IMR-90 (cell line): ENCODE data around the gene MATK. TPM values are rescaled to one million over a fixed set of nuclear protein-coding genes. Genes with fewer than 3 reads are reported as not detected.
A peak's percentile ranks its signal among the peaks of the same experiment; 100 is the strongest.

ENCODE experiments used
- ATAC-seq: fragments of 200-7000 bp; cut with Tn5 transposase; 2 replicates; pipeline ENCODE4 v1.9.1; 2020; ENCODE audit warnings: low read depth, mild to moderate bottlenecking, moderate library complexity
- BruUV-seq: library from RNA; stranded (reverse); fragments of 400-500 nt; replicated peaks from 2 replicates; lab custom pipeline; 2021; lab: Mats Ljungman, UMichigan
- CTCF ChIA-PET: fragments of 300-600 bp; formaldehyde crosslinking; extraction: SDS; loops from one replicate; lab custom pipeline; 2021; ENCODE audit warnings: antibody characterized with exemption; lab: Yijun Ruan, JAX
- POLR2A ChIA-PET: fragments of 300-600 bp; sonication (Branson Sonifier 250); formaldehyde crosslinking; loops from one replicate; lab custom pipeline; 2022; ENCODE audit warnings: antibody characterized with exemption; ENCODE audit not compliant: unreplicated experiment; lab: Charles Lee
- DNase-seq: peaks from one replicate; pipeline ENCODE4 v3.0.0; 2013
- H2AFZ ChIP-seq: replicated peaks from 2 replicates; pipeline ENCODE3; 2013; ENCODE audit warnings: low read length, mild to moderate bottlenecking; ENCODE audit not compliant: poor library complexity
- H2AK5ac ChIP-seq: 2 replicates; pipeline ENCODE4 v1.6.1; 2013; ENCODE audit warnings: low read depth, low read length, inconsistent platforms
- H2AK9ac ChIP-seq: replicated peaks from 2 replicates; pipeline ENCODE3; 2013; ENCODE audit warnings: mild to moderate bottlenecking, low read depth, low read length, moderate library complexity; ENCODE audit not compliant: poor library complexity
- H2BK120ac ChIP-seq: 2 replicates; pipeline ENCODE4 v1.6.1; 2013; ENCODE audit warnings: low read depth, low read length, inconsistent platforms
- H2BK15ac ChIP-seq: 3 replicates; pipeline ENCODE4 v1.6.1; 2013; ENCODE audit warnings: low read depth, low read length, inconsistent platforms
- H2BK20ac ChIP-seq: 2 replicates; pipeline ENCODE4 v1.6.1; 2013; ENCODE audit warnings: low read depth, mild to moderate bottlenecking, inconsistent platforms, low read length, moderate library complexity
- H2BK5ac ChIP-seq: 2 replicates; pipeline ENCODE4 v1.6.1; 2013; ENCODE audit warnings: mild to moderate bottlenecking, low read depth, low read length, inconsistent platforms; ENCODE audit not compliant: poor library complexity, severe bottlenecking
- H3K14ac ChIP-seq: replicated peaks from 2 replicates; pipeline ENCODE4 v1.6.1; 2013; ENCODE audit warnings: low read depth, low read length, inconsistent platforms
- H3K18ac ChIP-seq: 2 replicates; pipeline ENCODE4 v1.6.1; 2013; ENCODE audit warnings: low read depth, low read length, control low read depth
- H3K23ac ChIP-seq: 2 replicates; pipeline ENCODE4 v1.6.1; 2013; ENCODE audit warnings: low read depth, low read length, inconsistent platforms
- H3K27ac ChIP-seq: 2 replicates; pipeline ENCODE4 v1.5.1; 2013; ENCODE audit warnings: mild to moderate bottlenecking, control low read depth, low read length; ENCODE audit not compliant: insufficient read depth
- H3K27me3 ChIP-seq: 2 replicates; pipeline ENCODE4 v1.6.1; 2013; ENCODE audit warnings: low read length; ENCODE audit not compliant: control insufficient read depth, insufficient read depth
- H3K36me3 ChIP-seq: 2 replicates; pipeline ENCODE4 v1.6.1; 2013; ENCODE audit warnings: low read length, mixed read lengths; ENCODE audit not compliant: control insufficient read depth, insufficient read depth
- H3K4ac ChIP-seq: 2 replicates; pipeline ENCODE4 v1.6.1; 2013; ENCODE audit warnings: low read depth, low read length, inconsistent platforms
- H3K4me1 ChIP-seq: 2 replicates; pipeline ENCODE4 v1.6.1; 2013; ENCODE audit warnings: low read length, mixed read lengths; ENCODE audit not compliant: control insufficient read depth, insufficient read depth
- H3K4me2 ChIP-seq: 2 replicates; pipeline ENCODE4 v1.6.1; 2013; ENCODE audit warnings: low read depth, mild to moderate bottlenecking, control low read depth, low read length, moderate library complexity
- H3K4me3 ChIP-seq: 2 replicates; pipeline ENCODE4 v1.5.1; 2013; ENCODE audit warnings: low read depth, mild to moderate bottlenecking, control low read depth, low read length, moderate library complexity; ENCODE audit not compliant: insufficient read depth
- H3K56ac ChIP-seq: 2 replicates; pipeline ENCODE4 v1.6.1; 2013; ENCODE audit warnings: low read length, inconsistent platforms; ENCODE audit not compliant: insufficient read depth; ENCODE audit errors: extremely low read depth
- H3K79me1 ChIP-seq, 2 experiments: 2 replicates each; pipeline ENCODE4 v1.6.1; 2013; ENCODE audit warnings: low read length in 2 of 2, inconsistent platforms in 1 of 2, low read depth in 1 of 2
- H3K9ac ChIP-seq: 2 replicates; pipeline ENCODE4 v1.6.1; 2013; ENCODE audit warnings: low read depth, low read length, control low read depth
- H3K9me1 ChIP-seq: 2 replicates; pipeline ENCODE4 v1.6.1; 2013; ENCODE audit warnings: low read length, inconsistent platforms; ENCODE audit not compliant: insufficient read depth
- H3K9me3 ChIP-seq: 2 replicates; pipeline ENCODE4 v1.6.1; 2013; ENCODE audit warnings: low read length; ENCODE audit not compliant: control insufficient read depth, insufficient read depth
- H4K20me1 ChIP-seq: 2 replicates; pipeline ENCODE4 v1.6.1; 2013; ENCODE audit warnings: low read length, inconsistent platforms; ENCODE audit not compliant: insufficient read depth
- H4K5ac ChIP-seq: 2 replicates; pipeline ENCODE4 v1.6.1; 2013; ENCODE audit warnings: mild to moderate bottlenecking, low read depth, low read length, control low read depth
- H4K8ac ChIP-seq, 2 experiments: 2 replicates each; pipeline ENCODE4 v1.6.1; 2013; ENCODE audit warnings: low read depth in 2 of 2, low read length in 2 of 2, control low read depth in 1 of 2, inconsistent platforms in 1 of 2
- H4K91ac ChIP-seq: 2 replicates; pipeline ENCODE4 v1.6.1; 2013; ENCODE audit warnings: low read depth, low read length, inconsistent platforms; ENCODE audit not compliant: insufficient read depth
- BHLHE40 ChIP-seq: fragments of 150-350 bp; IDR thresholded peaks from 2 replicates; pipeline ENCODE4 v1.6.1; 2016; ENCODE audit warnings: mild to moderate bottlenecking, low read depth, low read length
- CTCF ChIP-seq: conservative IDR thresholded peaks from 2 replicates; pipeline ENCODE4 v1.5.1; 2012; ENCODE audit warnings: mild to moderate bottlenecking, low read depth, low read length, improper control_type of control experiment
- FOS ChIP-seq: fragments of 150-350 bp; IDR thresholded peaks from 2 replicates; pipeline ENCODE4 v1.6.1; 2016; ENCODE audit warnings: low read depth, low read length
- MAFK ChIP-seq: IDR thresholded peaks from 2 replicates; pipeline ENCODE4 v1.6.1; 2012; ENCODE audit warnings: low read depth, low read length, improper control_type of control experiment
- MAZ ChIP-seq: IDR thresholded peaks from 2 replicates; pipeline ENCODE4 v1.6.1; 2012; ENCODE audit warnings: low read depth, mild to moderate bottlenecking, low read length, improper control_type of control experiment, moderate library complexity, borderline replicate concordance
- MXI1 ChIP-seq: IDR thresholded peaks from 2 replicates; pipeline ENCODE4 v1.6.1; 2012; ENCODE audit warnings: low read depth, mild to moderate bottlenecking, low read length, moderate library complexity, borderline replicate concordance
- NFE2L2 ChIP-seq: fragments of 150-350 bp; IDR thresholded peaks from 2 replicates; pipeline ENCODE4 v1.6.1; 2016; ENCODE audit warnings: low read depth, mild to moderate bottlenecking, low read length
- POLR2A ChIP-seq: IDR thresholded peaks from 2 replicates; pipeline ENCODE4 v1.6.1; 2012; ENCODE audit warnings: mild to moderate bottlenecking, low read depth, low read length
- RCOR1 ChIP-seq: IDR thresholded peaks from 2 replicates; pipeline ENCODE4 v1.6.1; 2012; ENCODE audit warnings: mild to moderate bottlenecking, low read length, improper control_type of control experiment; ENCODE audit not compliant: insufficient replicate concordance
- RFX5 ChIP-seq: IDR thresholded peaks from 2 replicates; pipeline ENCODE4 v1.8.0; 2012; ENCODE audit warnings: low read depth, mild to moderate bottlenecking, low read length, moderate library complexity
- USF2 ChIP-seq: fragments of 150-350 bp; IDR thresholded peaks from 2 replicates; pipeline ENCODE4 v1.6.1; 2017; ENCODE audit warnings: mild to moderate bottlenecking, antibody characterized with exemption, low read length, low read depth
- WGBS, 2 experiments: methylation state at CpG; one replicate each; pipeline versions ENCODE4 v1.1.5 to v1.1.7; 2013; ENCODE audit warnings: missing lambda C conversion rate in 2 of 2; ENCODE audit not compliant: insufficient read length in 1 of 2; ENCODE audit errors: extremely low coverage in 2 of 2; 5-methylcytosine and 5-hydroxymethylcytosine counted together
- dilution Hi-C: fragments of 300-500 bp; cut with HindIII; formaldehyde crosslinking; loops from one replicate; pipeline ENCODE4 v1.14.3; 2018; ENCODE audit warnings: low sequenced_read_pairs; ENCODE audit not compliant: unreplicated experiment
- in situ Hi-C: fragments of 300-500 bp; cut with MboI; formaldehyde crosslinking; loops from 3 replicates; pipeline ENCODE4 v1.14.3; 2019; ENCODE audit warnings: low sequenced_read_pairs, inconsistent platforms, mixed read lengths
- intact Hi-C: fragments of 100-400 bp; cut with micrococcal nuclease; formaldehyde crosslinking; loops from 2 replicates; pipeline ENCODE4 v1.10.0; 2022
- polyA plus RNA-seq, 3 experiments: library from polyadenylated mRNA; depleted of rRNA; stranded (reverse); fragments of >200 nt; gene quantifications; 2 replicates each; pipeline ENCODE4 v1.2.3, GENCODE V29; 2012; ENCODE audit warnings: low replicate concordance in 1 of 3
- total RNA-seq: library from RNA; depleted of rRNA; stranded (reverse); fragments of >200 nt; gene quantifications from 2 replicates; pipeline ENCODE4 v1.2.3, GENCODE V29; 2012

MATK gene
- total and polyA plus RNA-seq, 2 of the 4 experiments (the other 2 are of a cell fraction) = not detected

- Histone ChIP-seq H2BK15ac (no peak overlapping the region), H3K9me3 (0 out of 2 replicates have a peak, but pooled peaks cover 1% of the 10 kb centered on the region), H2BK5ac (no peak overlapping the region), H3K4ac (no peak overlapping the region), H2BK120ac (no peak overlapping the region), H3K9ac (no peak overlapping the region), H3K79me1 (no peaks in the 10 kb centered on the region), H4K91ac (no peak overlapping the region), H2BK20ac (no peak overlapping the region), H3K4me1 (no peaks in the 10 kb centered on the region), H4K20me1 (no peaks in the 10 kb centered on the region), H3K23ac (no peak overlapping the region), H3K27ac (no peak overlapping the region), H4K8ac (no peak overlapping the region), H2AFZ (no peak overlapping the region), H3K4me3 (no peak overlapping the region), H3K56ac (no peak overlapping the region), H3K4me2 (no peak overlapping the region), H3K14ac (no peak overlapping the region), H2AK5ac (no peak overlapping the region), H2AK9ac (peak overlapping the region; percentile 70), H3K36me3 (no peaks in the 10 kb centered on the region), H3K9me1 (peaks cover 5% of the 10 kb centered on the region), H4K5ac (no peak overlapping the region), H3K27me3 (peaks cover 35% of the 10 kb centered on the region), H3K18ac (no peak overlapping the region)
- dilution Hi-C loops (no loop called here), intact Hi-C loops (no loop called here), in situ Hi-C loops (no loop called here)
- no peak for ATAC-seq
- ChIA-PET CTCF (no interaction called here), POLR2A (no interaction called here)
- WGBS, 2 experiments = 55% methylated on average over 4 of the region's 24 CpGs; no CpG with 5 or more reads in 1 of the 2 experiments
- DNase-seq = no peak
- no TSS peak for BruUV-seq
- no peak for TF ChIP-seq FOS
- TF ChIP-seq CTCF = no peak
- no peak for TF ChIP-seq RCOR1
- TF ChIP-seq MXI1 = no peak
- no peak for TF ChIP-seq BHLHE40
- TF ChIP-seq NFE2L2 = no peak
- TF ChIP-seq MAZ = no peak
- TF ChIP-seq POLR2A = no peak
- no peak for TF ChIP-seq RFX5
- no peak for TF ChIP-seq USF2
- TF ChIP-seq MAFK = no peak
Observed at GRCh38 chr19:3803114-3803888, 17.1 kb upstream of the MATK start.
